Right lobe of liver (tissue), 6 donors: Measurements from ENCODE around the gene TTC17. TPM values are rescaled to one million over a fixed set of nuclear protein-coding genes. Genes with fewer than 3 reads are reported as not detected.

Experiments used
- ATAC-seq, 4 donors: fragments of 200-7000 bp; cut with Tn5 transposase; one replicate each; pipeline ENCODE4 v1.9.1; 2020; ENCODE audit warnings: mild to moderate bottlenecking in 4 of 4, moderate library complexity in 4 of 4
- DNase-seq, 3 donors: peaks; one replicate each; pipeline ENCODE4 v3.0.0-alpha.2; 2020
- H3K27ac ChIP-seq, 3 donors: fragments of 200-600 bp; one replicate each; pipeline ENCODE4 v1.8.0; 2022
- H3K27me3 ChIP-seq, 2 donors: fragments of 200-600 bp; one replicate each; pipeline ENCODE4 v1.8.0; 2022
- H3K36me3 ChIP-seq, 4 donors: fragments of 200-600 bp; sonication (generic) in 1 of 4; one replicate each; pipeline versions ENCODE4 v1.5.1 to v1.8.0; 2017 to 2022; ENCODE audit warnings: control low read depth in 1 of 4
- H3K4me1 ChIP-seq, 4 donors: fragments of 200-600 bp; sonication (generic) in 1 of 4; one replicate each; pipeline versions ENCODE4 v1.5.1 to v1.8.0; 2017 to 2022; ENCODE audit warnings: control low read depth in 1 of 4
- H3K4me3 ChIP-seq, 3 donors: fragments of 200-600 bp; one replicate each; pipeline ENCODE4 v1.8.0; 2022
- H3K9me3 ChIP-seq, 4 donors: fragments of 200-600 bp; sonication (generic) in 1 of 4; one replicate each; pipeline versions ENCODE4 v1.5.1 to v1.8.0; 2017 to 2022; ENCODE audit warnings: control low read depth in 1 of 4
- POLR2A ChIP-seq: fragments of 450-650 bp; IDR thresholded peaks from one replicate; pipeline ENCODE4 v1.6.1; 2017; ENCODE audit warnings: antibody characterized with exemption, mild to moderate bottlenecking
- WGBS: methylation state at CpG from one replicate; pipeline ENCODE4 v1.1.6; 2018; ENCODE audit warnings: low coverage, low lambda C conversion rate; ENCODE audit not compliant: insufficient coverage; ENCODE audit errors: missing lambda C conversion rate; 5-methylcytosine and 5-hydroxymethylcytosine counted together
- intact Hi-C, 2 donors: fragments of 100-400 bp; cut with DNase I; formaldehyde crosslinking; loops; one replicate each; pipeline versions ENCODE4 v1.11.2 to v1.14.1; 2022
- total RNA-seq, 6 experiments: library from RNA; depleted of rRNA in 2 of 6; stranded (reverse); fragments of >200 nt in 2 of 6; fragmentation: NEBNext Ultra II Directional in 3 of 6; extraction: Animal tissue kit (Norgen Biotek cat#: 25700) in 3 of 6; gene quantifications; one replicate each; pipeline versions ENCODE4 v1.1.0 to v1.2.4, GENCODE V29; 2016 to 2023
- TF ChIP-seq, protein P1 (sequence below), 4 donors: fragments of 200-600 bp in 3 of 4; fragments of 450-650 bp in 1 of 4; IDR thresholded peaks; one replicate each; pipeline versions ENCODE4 v1.5.1 to v1.8.0; 2016 to 2022; ENCODE audit warnings: antibody characterized with exemption in 4 of 4, mild to moderate bottlenecking in 2 of 4
- donor health status: DM: no; HTN: yes; CAD: no.
- donor health status: DM: no; HTN: no; CAD: no.
- donor health status: DM: no; HTN: no; CAD: no.
- donor health status: DM: no; HTN: yes; CAD: no.
- donor health status: DM: no; HTN: yes; CAD: no.

Gene TTC17
- total RNA-seq, 6 experiments from 2014 or later, result 33.9 to 70.2 (median 48.5) TPM

DNA sequence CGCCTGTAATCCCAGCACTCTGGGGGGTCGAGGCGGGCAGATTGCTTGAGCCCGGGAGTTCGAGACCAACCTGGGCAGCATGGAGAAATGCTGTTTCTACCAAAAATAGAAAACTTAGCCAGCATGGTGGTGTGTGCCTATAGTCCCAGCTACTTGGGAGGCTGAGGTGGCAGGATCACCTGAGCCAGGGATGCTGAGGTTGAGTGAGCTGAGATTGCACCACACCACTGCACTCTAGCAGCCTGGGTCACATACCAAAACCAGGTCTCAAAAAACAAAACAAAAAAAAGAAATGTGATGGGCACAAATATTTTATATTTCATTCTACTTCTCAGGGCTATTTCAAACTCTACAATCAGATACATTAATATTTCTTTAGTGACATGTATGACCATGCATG is 25.7 kb downstream of the TTC17 start:
- Histone ChIP-seq H3K4me3 (no peak overlapping the region), H3K27me3 (no peaks in the 10 kb centered on the region), H3K36me3 (no peaks in the 10 kb centered on the region), H3K27ac (no peak overlapping the region), H3K9me3 (no peaks in the 10 kb centered on the region), H3K4me1 (peaks cover 0 to 11% (median 4%) of the 10 kb centered on the region in 4 donors)
- ATAC-seq (peak in 1 of 4 donors; percentile 38), DNase-seq (no peak)
- intact Hi-C loops, result no loop called here
- WGBS, result 100% methylated on average over 5 of the region's 5 CpGs
- TF ChIP-seq, protein P1, sequence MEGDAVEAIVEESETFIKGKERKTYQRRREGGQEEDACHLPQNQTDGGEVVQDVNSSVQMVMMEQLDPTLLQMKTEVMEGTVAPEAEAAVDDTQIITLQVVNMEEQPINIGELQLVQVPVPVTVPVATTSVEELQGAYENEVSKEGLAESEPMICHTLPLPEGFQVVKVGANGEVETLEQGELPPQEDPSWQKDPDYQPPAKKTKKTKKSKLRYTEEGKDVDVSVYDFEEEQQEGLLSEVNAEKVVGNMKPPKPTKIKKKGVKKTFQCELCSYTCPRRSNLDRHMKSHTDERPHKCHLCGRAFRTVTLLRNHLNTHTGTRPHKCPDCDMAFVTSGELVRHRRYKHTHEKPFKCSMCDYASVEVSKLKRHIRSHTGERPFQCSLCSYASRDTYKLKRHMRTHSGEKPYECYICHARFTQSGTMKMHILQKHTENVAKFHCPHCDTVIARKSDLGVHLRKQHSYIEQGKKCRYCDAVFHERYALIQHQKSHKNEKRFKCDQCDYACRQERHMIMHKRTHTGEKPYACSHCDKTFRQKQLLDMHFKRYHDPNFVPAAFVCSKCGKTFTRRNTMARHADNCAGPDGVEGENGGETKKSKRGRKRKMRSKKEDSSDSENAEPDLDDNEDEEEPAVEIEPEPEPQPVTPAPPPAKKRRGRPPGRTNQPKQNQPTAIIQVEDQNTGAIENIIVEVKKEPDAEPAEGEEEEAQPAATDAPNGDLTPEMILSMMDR (IDR thresholded peaks at IDR 0.05), result no peak
- no peak for TF ChIP-seq POLR2A

DNA sequence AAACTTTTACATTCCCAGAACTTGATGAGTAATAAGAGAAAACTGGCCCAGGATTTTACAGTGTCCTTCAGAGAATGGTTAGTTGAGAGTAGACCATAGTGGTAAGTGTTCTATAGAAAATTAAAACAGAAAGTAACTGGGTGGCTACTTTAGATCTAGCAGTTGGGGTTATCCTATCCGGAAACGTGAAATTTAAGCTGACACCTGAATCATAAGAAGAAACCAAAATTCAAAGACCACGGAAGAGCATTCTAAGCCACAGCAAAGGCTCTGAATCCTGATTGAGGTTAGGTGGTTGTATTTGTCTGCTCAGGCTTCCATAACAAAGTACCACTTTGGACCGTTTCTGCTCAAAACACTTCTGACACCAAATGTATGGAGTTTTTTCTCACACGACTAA is 34.0 kb downstream of the TTC17 start:
- Histone ChIP-seq H3K9me3 (no peaks in the 10 kb centered on the region), H3K36me3 (peaks cover 0 to 33% (median 14%) of the 10 kb centered on the region in 4 donors), H3K4me3 (no peak overlapping the region), H3K27me3 (no peaks in the 10 kb centered on the region), H3K27ac (no peak overlapping the region), H3K4me1 (no peaks in the 10 kb centered on the region)
- ATAC-seq, result no peak
- TF ChIP-seq, protein P1 (IDR thresholded peaks at IDR 0.05), result no peak
- TF ChIP-seq POLR2A, result no peak
- intact Hi-C loops, result no loop called here
- 82% methylated on average over 5 of the region's 5 CpGs for WGBS
- DNase-seq, result no peak

DNA sequence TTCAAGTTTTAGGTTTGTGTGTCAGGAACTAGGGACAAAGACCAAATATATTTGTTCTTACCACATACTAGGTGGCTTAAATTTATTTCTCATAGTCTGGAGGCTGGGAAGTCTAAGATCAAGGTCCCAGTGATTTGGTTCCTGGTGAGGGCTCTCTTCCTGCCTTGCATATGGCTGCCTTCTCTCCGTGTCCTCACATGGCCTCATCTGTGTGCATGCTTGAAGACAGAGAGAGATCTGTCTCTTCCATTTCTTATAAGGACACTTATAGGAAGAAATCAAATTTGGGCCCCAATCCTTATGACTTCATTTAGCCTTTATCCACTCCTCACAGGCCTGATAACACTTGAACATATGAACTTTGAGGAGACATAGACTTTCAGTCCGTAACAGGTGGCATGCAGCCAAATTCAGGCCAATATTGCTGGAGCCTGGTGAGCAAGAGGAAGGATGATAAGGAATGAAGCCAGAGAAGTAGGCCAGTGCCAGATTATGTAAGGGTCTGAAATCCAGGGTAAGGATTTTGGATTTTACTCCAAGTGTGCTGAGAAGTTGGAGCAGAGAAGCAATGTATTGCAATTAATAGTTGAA is 35.1 kb downstream of the TTC17 start:
- TF ChIP-seq, protein P1 (IDR thresholded peaks at IDR 0.05), result no peak
- TF ChIP-seq POLR2A, result no peak
- no peaks in the 10 kb centered on the region for H3K27me3 ChIP-seq
- H3K36me3 ChIP-seq, result peaks cover 0 to 40% (median 14%) of the 10 kb centered on the region in 4 donors
- no peak overlapping the region for H3K27ac ChIP-seq
- 58% methylated on average over 2 of the region's 2 CpGs for WGBS
- no peaks in the 10 kb centered on the region for H3K4me1 ChIP-seq
- ATAC-seq (peak; percentile 59 to 88 (median 70)), DNase-seq (peak; percentile 54 to 73 (median 71))
- H3K4me3 ChIP-seq, result no peak overlapping the region
- H3K9me3 ChIP-seq, result no peaks in the 10 kb centered on the region
- intact Hi-C loops, result no loop called here

DNA sequence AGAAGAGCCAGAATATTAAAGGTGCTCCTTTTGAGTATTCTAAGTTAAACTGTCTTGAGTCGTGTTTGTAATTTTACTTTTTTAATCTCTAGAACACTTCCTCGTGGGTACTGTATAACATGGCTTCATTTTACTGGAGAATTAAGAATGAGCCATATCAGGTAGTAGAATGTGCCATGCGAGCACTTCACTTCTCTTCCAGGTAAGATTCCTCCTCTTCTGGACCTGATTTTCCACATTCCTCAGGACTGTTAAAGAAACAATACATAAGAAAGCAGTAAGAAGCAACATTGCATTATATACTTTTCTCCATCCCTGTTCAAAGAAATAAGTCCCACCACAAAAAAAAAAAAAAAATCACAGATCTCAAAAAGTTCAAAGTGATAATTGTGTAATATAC is 37.9 kb downstream of the TTC17 start:
- no peak for DNase-seq
- 98% methylated on average over 3 of the region's 3 CpGs for WGBS
- no peak for ATAC-seq
- Histone ChIP-seq H3K9me3 (no peaks in the 10 kb centered on the region), H3K36me3 (peaks cover 0 to 31% (median 14%) of the 10 kb centered on the region in 4 donors), H3K4me1 (peaks cover 0 to 6% (median 0%) of the 10 kb centered on the region in 4 donors), H3K4me3 (no peak overlapping the region), H3K27ac (no peak overlapping the region), H3K27me3 (no peaks in the 10 kb centered on the region)
- intact Hi-C loops, result no loop called here
- TF ChIP-seq, protein P1 (IDR thresholded peaks at IDR 0.05), result no peak
- TF ChIP-seq POLR2A, result no peak
